Erythroblast (primary cell): ENCODE data around the gene CDH24.

Experiments
- GATA1 ChIP-seq: IDR thresholded peaks from 2 replicates; pipeline ENCODE4 v1.6.1; 2011; ENCODE audit warnings: low read depth, mild to moderate bottlenecking, control low read depth, low read length, moderate library complexity
- POLR2A ChIP-seq: IDR thresholded peaks from 2 replicates; pipeline ENCODE4 v1.6.1; 2011; ENCODE audit warnings: mild to moderate bottlenecking, low read length

GRCh38 chr14:23103581-23103980 is 46.3 kb upstream of the CDH24 start:
- TF ChIP-seq POLR2A (no peak), GATA1 (no peak)
